DOHH2 (cell line): Measurements from ENCODE around the gene INPP4A.

Source experiments
- EZH2phosphoT487 ChIP-seq: fragments of 200-600 bp; sonication (generic); IDR thresholded peaks from 2 replicates; pipeline ENCODE4 v1.6.1; 2017; ENCODE audit warnings: borderline replicate concordance, mild to moderate bottlenecking, antibody characterized with exemption, low read length, moderate library complexity, mixed read lengths
- TF ChIP-seq, protein P1 (sequence below): fragments of 200-600 bp; sonication (generic); IDR thresholded peaks from one replicate; pipeline ENCODE4 v1.5.1; 2014; ENCODE audit warnings: antibody characterized with exemption, mild to moderate bottlenecking, low read depth, low read length; ENCODE audit not compliant: poor library complexity, severe bottlenecking

DNA sequence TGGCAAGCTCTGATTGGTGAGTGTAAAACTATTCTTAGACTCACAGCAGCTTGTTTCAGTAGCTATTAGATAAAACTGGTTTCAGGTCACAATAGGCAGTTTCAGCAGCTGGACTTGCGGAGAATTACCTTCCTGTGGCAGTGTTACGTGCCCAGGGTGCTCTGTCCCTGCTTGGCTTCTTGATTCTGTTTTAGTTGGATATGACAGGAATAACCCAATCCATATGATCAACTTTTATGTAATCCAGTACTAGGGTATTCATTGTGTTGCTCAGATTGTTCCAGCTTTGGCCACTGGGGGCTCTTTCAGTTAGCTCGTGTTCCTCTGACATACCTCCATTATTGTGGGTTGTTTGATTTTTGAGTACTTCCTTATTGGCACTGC, 43.1 kb downstream of the INPP4A start:
- TF ChIP-seq, protein P1, sequence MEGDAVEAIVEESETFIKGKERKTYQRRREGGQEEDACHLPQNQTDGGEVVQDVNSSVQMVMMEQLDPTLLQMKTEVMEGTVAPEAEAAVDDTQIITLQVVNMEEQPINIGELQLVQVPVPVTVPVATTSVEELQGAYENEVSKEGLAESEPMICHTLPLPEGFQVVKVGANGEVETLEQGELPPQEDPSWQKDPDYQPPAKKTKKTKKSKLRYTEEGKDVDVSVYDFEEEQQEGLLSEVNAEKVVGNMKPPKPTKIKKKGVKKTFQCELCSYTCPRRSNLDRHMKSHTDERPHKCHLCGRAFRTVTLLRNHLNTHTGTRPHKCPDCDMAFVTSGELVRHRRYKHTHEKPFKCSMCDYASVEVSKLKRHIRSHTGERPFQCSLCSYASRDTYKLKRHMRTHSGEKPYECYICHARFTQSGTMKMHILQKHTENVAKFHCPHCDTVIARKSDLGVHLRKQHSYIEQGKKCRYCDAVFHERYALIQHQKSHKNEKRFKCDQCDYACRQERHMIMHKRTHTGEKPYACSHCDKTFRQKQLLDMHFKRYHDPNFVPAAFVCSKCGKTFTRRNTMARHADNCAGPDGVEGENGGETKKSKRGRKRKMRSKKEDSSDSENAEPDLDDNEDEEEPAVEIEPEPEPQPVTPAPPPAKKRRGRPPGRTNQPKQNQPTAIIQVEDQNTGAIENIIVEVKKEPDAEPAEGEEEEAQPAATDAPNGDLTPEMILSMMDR: peak; percentile 76
- no peak for TF ChIP-seq EZH2phosphoT487
